Right hindlimb (tissue), 1 donor: ENCODE measurements around the gene MT1M.

Source experiments
- DNase-seq: peaks from one replicate; pipeline ENCODE4 v3.0.0-alpha.2; 2018

MT1M gene

DNA sequence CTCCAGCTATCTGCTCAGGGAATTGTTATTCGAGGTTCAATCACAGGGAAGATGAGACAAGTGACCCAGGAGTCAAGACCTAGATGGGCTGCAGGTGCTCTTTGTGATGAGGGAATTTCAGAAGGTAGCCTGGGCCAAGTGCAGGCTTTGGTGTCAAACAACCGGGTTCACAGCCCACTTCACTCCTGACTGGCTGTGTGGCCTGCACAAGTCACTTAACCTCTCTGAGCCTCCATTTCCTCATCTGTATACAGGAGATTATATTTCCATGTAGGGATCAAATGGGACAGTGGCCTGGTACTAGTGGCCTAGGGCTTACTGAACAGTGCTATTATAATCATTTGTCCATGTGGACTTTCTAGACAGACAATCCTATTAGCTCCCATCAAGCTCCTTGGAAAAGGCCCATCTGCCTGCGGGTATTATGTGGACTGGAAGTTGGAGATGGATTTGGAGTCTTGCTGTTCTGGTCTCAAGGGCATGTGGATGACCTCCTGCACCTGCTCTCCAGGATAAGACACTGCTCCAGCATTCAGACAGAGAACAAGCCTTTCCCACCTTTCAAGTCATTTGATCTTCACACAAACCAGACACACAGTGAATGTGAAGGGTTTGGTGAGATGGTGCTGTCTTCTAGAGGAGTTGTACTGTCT, 46.7 kb downstream of the MT1M start:
- DNase-seq, result no peak

GRCh38 chr16:56679818-56680217, 47.4 kb downstream of the MT1M start:
- DNase-seq, result no peak

DNA sequence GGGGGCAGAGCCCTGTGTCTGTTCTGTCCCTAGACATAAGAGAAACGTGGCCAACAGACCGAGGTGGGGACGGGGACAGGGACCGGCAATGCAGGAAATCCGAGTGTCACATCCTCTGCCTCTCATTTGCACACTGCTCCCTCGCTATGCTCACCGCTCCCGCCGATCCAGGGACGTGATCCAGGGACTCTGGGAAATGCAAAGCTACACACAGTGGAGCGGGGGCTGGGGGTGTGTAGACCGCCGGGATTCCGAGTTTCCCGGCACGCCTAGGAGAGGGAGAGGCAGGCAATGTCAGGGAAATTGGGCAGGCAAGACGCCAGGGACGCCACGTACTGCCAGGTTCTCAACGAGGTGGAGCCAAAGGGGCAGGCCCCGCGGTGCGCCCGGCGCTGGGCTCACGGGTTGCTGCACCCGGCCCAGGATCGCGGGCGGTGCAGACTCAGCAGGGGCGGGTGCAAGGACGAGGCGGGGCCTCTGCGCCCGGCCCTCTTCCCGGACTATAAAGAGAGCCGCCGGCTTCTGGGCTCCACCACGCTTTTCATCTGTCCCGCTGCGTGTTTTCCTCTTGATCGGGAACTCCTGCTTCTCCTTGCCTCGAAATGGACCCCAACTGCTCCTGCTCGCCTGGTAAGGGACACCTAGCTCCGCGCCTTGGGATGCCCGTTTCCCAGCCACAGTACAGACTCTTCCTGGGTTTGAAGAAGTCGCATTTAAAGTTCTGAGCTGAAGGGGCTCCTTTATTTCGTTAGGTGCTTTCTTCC, 49.7 kb downstream of the MT1M start, which contains the start of gene MT1X:
Gene MT1X, plus strand, starts transcription at position 532 of the 764 bp plus-strand sequence. Its CDS starts 71 bp downstream, at position 603.
- DNase-seq, result peak; percentile 91

DNA sequence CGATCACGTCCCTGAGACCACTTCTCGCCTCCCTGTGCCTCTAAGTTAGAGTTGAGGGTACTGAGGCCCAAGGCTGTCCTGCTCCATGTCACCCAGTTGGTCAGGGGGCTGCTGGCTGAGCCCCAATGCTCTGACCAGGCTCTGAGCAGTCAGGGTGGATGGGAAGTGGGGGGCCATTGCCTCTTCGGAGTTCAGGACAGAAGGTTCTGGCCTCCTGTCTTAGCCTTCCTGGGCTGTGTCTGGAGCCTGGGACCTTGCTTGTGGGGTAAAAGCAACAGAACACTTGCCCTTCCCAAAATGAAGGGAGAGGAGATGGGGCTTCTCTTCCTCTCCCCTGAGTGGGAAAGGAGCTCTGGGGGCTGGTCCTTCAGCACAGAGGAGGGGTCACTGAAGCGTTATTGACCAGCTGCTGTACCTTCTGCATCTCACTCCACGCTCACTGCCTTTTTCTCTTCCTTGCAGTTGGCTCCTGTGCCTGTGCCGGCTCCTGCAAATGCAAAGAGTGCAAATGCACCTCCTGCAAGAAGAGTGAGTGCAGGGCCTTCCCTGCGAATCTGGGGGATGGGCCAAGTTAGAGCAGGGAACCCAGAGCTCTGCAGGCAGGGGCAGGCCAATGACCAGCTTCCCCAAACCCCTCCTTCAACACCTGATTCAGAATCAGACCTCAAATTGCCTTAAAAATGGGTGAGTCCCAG, 50.4 kb downstream of the MT1M start:
- DNase-seq, result no peak
